Progenitor cell of endocrine pancreas (in vitro differentiated cells): ENCODE results near the gene NGB. TPM values are rescaled to one million over a fixed set of nuclear protein-coding genes. Genes with fewer than 3 reads are reported as not detected.
"Not testable (repeated sequence)": the region's sequence is repeated elsewhere in the genome, so short reads cannot be mapped to it uniquely, and the experiment has no call there.

Experiments used
- DNase-seq: peaks from one replicate; pipeline ENCODE4 v3.0.0; 2021; ENCODE audit warnings: low spot score; ENCODE audit not compliant: unreplicated experiment
- H3K27ac Mint-ChIP-seq: 2 replicates; pipeline ENCODE4 v1.8.0; 2021; ENCODE audit warnings: mild to moderate bottlenecking, moderate library complexity, mixed read lengths
- H3K27me3 Mint-ChIP-seq: 2 replicates; pipeline ENCODE4 v1.8.0; 2021; ENCODE audit warnings: mixed read lengths
- H3K36me3 Mint-ChIP-seq: 2 replicates; pipeline ENCODE4 v1.8.0; 2022; ENCODE audit warnings: mixed read lengths; ENCODE audit not compliant: insufficient read depth
- H3K4me1 Mint-ChIP-seq: 2 replicates; pipeline ENCODE4 v1.8.0; 2021; ENCODE audit warnings: low read depth, mixed read lengths
- H3K4me3 Mint-ChIP-seq: 2 replicates; pipeline ENCODE4 v1.8.0; 2021; ENCODE audit warnings: low read depth, mild to moderate bottlenecking, moderate library complexity, mixed read lengths
- H3K9me3 Mint-ChIP-seq: 2 replicates; pipeline ENCODE4 v1.8.0; 2021; ENCODE audit warnings: low read depth, mixed read lengths
- CTCF ChIP-seq: fragments of 200-600 bp; sonication (generic); IDR thresholded peaks from one replicate; pipeline ENCODE4 v1.5.0; 2021; ENCODE audit warnings: antibody characterized with exemption, mild to moderate bottlenecking; ENCODE audit not compliant: unreplicated experiment
- total RNA-seq: library from RNA; stranded (reverse); gene quantifications from 2 replicates; pipeline ENCODE4 v1.2.1, GENCODE V29; 2021

The NGB gene
- total RNA-seq, 1 donor from 2014 or later, result not detected

GRCh38 chr14:77284066-77284465 is 13.1 kb upstream of the NGB start:
- Mint-ChIP-seq H3K4me1 (no peaks in the 10 kb centered on the region), H3K9me3 (no peaks in the 10 kb centered on the region)

GRCh38 chr14:77281852-77282410 is 10.9 kb upstream of the NGB start:
- Mint-ChIP-seq H3K27ac (no peak overlapping the region), H3K27me3 (no peaks in the 10 kb centered on the region), H3K36me3 (peaks cover 29% of the 10 kb centered on the region), H3K4me3 (no peak overlapping the region), H3K4me1 (no peaks in the 10 kb centered on the region), H3K9me3 (no peaks in the 10 kb centered on the region)
- TF ChIP-seq CTCF, result no peak
- DNase-seq, result no peak

More at GRCh38 chr14:77284066-77284465, 13.1 kb upstream of the NGB start:
- no peak for TF ChIP-seq CTCF
- Mint-ChIP-seq H3K36me3 (peaks cover 29% of the 10 kb centered on the region), H3K27ac (no peak overlapping the region), H3K27me3 (no peaks in the 10 kb centered on the region), H3K4me3 (no peak overlapping the region)
- no peak for DNase-seq

GRCh38 chr14:77280921-77281320 is 9.9 kb upstream of the NGB start:
- not testable (repeated sequence) for H3K4me1 Mint-ChIP-seq, DNase-seq, H3K27ac Mint-ChIP-seq, H3K4me3 Mint-ChIP-seq, H3K9me3 Mint-ChIP-seq, H3K27me3 Mint-ChIP-seq
- H3K36me3 Mint-ChIP-seq, result peaks cover 25% of the 10 kb centered on the region

- TF ChIP-seq CTCF, result no peak
- DNase-seq, result no peak
- no peaks in the 10 kb centered on the region for H3K27me3 Mint-ChIP-seq
- H3K9me3 Mint-ChIP-seq, result no peaks in the 10 kb centered on the region
- H3K36me3 Mint-ChIP-seq, result peaks cover 17% of the 10 kb centered on the region
- H3K4me1 Mint-ChIP-seq, result no peaks in the 10 kb centered on the region
- H3K27ac Mint-ChIP-seq, result no peak overlapping the region
- no peak overlapping the region for H3K4me3 Mint-ChIP-seq
Measured at GRCh38 chr14:77279719-77280118, 8.7 kb upstream of the NGB start.

GRCh38 chr14:77278461-77279230 is 7.6 kb upstream of the NGB start:
- Mint-ChIP-seq H3K27me3 (peaks cover 2% of the 10 kb centered on the region), H3K36me3 (peaks cover 11% of the 10 kb centered on the region), H3K27ac (no peak overlapping the region), H3K4me1 (no peaks in the 10 kb centered on the region), H3K9me3 (no peaks in the 10 kb centered on the region), H3K4me3 (no peak overlapping the region)
- no peak for TF ChIP-seq CTCF
- DNase-seq, result no peak

GRCh38 chr14:77276959-77277358 is 6.0 kb upstream of the NGB start:
- DNase-seq, result no peak
- Mint-ChIP-seq H3K36me3 (peaks cover 7% of the 10 kb centered on the region), H3K27ac (no peak overlapping the region), H3K4me1 (no peaks in the 10 kb centered on the region), H3K27me3 (peaks cover 18% of the 10 kb centered on the region), H3K4me3 (no peak overlapping the region), H3K9me3 (no peaks in the 10 kb centered on the region)
- TF ChIP-seq CTCF, result no peak
